COLO829 (cell line): Measurements from ENCODE around the gene RAI14.

Experiments used
- DNase-seq: peaks from one replicate; pipeline ENCODE4 v3.0.0; 2012; ENCODE audit warnings: low spot score

The RAI14 gene

DNA sequence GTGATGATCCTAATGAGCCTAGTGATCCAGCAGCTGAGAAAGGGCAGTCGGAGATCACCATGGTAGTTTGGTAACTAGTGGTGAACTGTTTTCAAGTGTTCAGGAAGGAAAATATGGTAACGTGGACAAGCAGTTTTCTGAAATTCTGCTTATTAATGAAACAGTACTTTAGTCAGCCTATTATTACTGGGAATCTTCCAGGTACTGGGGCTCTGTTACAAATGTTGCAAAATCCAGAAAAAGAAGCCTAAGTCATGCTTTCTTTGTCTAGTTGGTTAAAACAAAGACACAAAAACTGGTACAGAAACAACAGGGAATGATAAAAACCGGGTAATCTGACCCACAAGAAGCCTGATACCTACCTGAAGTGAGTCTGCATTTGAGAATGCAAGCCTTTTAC lies 201.0 kb downstream of the RAI14 start:
- DNase-seq, result no peak

DNA sequence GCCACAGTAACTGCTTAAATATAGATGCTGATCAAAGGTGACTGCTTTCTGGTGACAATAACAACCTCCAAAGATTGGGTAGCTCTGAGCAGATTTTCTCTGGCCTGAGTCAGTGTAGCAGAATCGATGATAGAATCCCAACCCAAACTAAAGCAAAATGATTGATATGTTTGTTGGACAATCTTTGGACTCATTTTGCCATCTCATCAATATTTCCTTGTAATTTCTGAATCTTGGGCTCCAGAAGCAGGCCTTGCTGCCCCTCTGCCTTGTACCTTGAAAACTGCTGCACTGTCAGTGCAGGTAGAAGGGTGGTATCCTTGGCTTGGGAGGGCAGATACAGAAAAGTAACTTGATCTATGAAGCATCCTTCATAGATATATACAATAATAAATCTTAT lies 201.8 kb downstream of the RAI14 start:
- no peak for DNase-seq

DNA sequence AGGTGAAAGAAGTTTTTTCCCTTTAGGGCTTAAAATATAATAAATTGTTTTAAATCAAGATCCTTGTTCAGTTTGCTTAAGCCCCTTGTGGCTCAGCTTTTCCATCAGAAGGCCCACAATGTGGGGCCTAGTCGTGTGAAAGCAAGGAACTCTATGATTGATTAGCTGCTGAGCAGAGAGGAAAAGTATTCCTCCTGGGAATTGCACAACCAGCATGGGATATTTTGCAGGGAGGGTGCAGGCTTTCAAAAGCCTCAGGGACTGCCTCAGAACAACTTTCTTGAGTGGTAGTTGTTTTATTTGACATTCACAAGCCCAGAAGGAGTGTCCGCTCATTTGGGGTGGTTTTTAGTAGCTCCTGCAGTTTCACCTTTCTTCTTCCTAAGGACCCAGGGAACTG lies 202.7 kb downstream of the RAI14 start:
- DNase-seq, result no peak

GRCh38 chr5:34859253-34859652 lies 203.1 kb downstream of the RAI14 start:
- DNase-seq, result no peak

GRCh38 chr5:34863946-34864345 lies 207.8 kb downstream of the RAI14 start:
- no peak for DNase-seq

DNA sequence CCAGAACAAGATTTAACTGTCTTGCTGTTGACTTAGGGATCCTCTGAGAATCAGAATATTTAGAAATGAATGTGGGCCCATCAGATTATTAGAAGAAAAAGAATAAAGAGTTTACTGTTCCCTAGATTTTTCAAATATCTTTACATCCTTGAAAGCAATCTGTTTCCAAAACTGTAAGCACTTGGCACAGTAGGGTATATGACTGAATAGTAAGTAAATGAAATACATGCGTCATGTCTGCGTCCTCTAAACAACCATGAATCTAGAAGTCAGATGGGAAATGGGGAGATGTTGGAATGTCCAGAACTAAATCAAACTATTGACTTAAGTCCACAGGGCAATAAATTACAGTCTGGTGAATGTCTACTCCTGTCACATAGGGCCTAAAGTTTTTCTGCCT lies 209.0 kb downstream of the RAI14 start:
- DNase-seq, result no peak

DNA sequence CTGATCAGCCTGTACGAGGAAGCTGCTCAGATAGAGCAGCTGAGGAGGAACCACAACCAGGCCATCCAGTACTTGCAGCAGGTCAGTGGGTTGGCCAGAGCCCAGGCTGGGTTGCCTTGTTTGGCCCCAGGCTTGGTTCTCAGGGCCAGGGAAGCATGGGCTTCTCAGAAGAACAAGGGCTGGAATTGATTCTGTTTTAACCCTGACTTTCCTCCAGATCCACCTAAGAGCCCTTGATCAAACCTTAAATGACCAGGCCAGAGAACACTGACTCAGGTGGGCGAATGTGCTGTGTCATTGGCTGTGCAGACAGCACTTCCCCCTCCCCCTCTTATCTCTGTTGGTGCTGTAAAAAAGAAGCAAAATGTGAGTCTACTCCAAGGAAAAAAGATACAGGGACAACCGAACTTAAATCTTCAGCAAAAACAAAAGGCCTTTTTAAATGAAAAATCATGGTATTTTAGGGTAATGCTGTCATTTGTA lies 210.9 kb downstream of the RAI14 start:
- DNase-seq, result no peak

GRCh38 chr5:34867660-34868059 lies 211.5 kb downstream of the RAI14 start:
- no peak for DNase-seq

DNA sequence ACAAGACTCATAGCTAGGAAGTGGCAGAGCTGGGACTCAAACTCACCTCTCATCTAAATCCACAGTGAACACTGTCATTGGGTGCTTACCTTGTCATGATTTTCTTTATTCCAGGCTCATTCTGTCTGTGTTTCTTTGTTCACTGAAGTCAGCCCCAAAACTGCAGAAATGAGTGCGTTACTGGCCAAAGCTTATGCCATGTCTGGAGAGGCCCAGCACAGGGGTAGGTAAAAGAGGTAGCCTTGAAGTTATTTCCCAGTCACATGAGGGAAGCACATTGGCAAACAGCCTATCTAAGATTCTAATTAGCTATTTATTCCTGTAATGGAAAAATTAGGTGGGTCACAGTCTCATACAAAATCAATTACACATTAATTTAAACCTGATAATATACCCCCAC lies 212.7 kb downstream of the RAI14 start:
- no peak for DNase-seq

- DNase-seq, result no peak
These were observed 213.1 kb downstream of the RAI14 start for GRCh38 chr5:34869256-34869655.

GRCh38 chr5:34870382-34870781 lies 214.3 kb downstream of the RAI14 start:
- DNase-seq, result no peak

DNA sequence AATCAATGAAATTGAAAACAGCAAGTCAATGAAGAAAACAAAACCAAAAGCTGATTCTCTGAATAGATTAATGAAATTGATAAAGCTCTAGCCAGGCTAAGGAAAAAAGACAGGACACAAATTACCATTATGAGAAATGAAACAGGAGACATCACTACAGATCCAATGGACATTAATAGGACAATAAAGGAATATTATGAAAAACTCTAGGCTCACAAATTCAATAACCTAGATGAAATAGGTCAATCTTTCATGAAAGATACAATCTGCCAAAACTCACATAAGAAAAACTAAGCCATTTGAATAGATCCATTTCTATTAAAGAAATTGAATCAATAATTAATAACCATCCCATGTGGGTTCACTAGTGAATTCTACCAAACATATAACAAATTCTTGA lies 220.1 kb downstream of the RAI14 start:
- no peak for DNase-seq

- DNase-seq, result peak; percentile 64
These were observed 225.1 kb downstream of the RAI14 start for GRCh38 chr5:34881246-34881645.
